ENCODE results near the gene IL5RA.

The IL5RA gene, protein sequence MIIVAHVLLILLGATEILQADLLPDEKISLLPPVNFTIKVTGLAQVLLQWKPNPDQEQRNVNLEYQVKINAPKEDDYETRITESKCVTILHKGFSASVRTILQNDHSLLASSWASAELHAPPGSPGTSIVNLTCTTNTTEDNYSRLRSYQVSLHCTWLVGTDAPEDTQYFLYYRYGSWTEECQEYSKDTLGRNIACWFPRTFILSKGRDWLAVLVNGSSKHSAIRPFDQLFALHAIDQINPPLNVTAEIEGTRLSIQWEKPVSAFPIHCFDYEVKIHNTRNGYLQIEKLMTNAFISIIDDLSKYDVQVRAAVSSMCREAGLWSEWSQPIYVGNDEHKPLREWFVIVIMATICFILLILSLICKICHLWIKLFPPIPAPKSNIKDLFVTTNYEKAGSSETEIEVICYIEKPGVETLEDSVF

DNA sequence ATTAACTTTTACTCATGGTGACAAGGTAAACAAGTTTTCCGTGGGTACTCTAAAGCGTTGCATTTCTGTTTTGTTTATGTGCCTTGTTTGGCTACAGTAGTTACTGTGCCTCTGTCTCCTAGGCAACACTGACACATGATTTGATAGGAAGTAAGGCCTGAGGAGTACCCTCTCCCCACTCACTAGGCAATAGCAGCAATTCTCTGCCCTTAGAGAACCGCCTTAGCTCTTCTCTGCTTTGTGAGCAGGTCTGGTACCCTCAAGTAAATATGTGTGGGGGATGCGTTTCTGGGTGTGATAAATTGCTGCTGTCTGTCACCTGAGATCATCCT, at the start of gene IL5RA:
TSS of gene IL5RA (minus strand) at position 76 of the 332 bp plus-strand sequence. CDS start 5,390 bp downstream, outside the sequence.
- DNase-seq (ENCODE audit: low read depth), result no peak

DNA sequence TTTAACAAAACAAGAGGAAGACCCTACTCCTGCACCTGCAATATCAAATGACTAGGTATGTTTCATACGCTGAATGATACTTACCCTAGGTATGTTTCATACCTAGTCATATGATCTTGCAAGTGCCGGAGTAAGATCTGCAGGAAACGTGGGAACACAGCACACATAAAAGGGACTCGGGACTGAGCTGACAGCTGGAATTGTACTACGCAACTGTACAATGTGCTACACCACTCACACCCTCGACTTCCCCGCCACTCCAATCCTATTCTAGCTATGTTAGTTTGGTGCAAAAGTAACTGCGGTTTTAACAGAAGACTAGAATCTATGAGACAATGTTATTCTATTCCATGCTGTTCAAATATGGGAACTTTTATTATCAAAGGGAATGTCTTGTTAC, 47.3 kb upstream of the IL5RA start:
- no peak for DNase-seq (ENCODE audit: low read depth)

- DNase-seq (ENCODE audit: low read depth), result no peak
Observed at GRCh38 chr3:3154879-3155610, 44.9 kb upstream of the IL5RA start.

- no peak for DNase-seq (ENCODE audit: low read depth)
Observed at GRCh38 chr3:3151513-3151912, 41.3 kb upstream of the IL5RA start.

GRCh38 chr3:3149560-3149959, 39.4 kb upstream of the IL5RA start:
- no peak for DNase-seq (ENCODE audit: low read depth)

- no peak for DNase-seq (ENCODE audit: low read depth)
Observed at GRCh38 chr3:3145831-3146230, 35.7 kb upstream of the IL5RA start.

- no peak for DNase-seq (ENCODE audit: low read depth)
Observed at GRCh38 chr3:3141939-3142338, 31.8 kb upstream of the IL5RA start.

DNA sequence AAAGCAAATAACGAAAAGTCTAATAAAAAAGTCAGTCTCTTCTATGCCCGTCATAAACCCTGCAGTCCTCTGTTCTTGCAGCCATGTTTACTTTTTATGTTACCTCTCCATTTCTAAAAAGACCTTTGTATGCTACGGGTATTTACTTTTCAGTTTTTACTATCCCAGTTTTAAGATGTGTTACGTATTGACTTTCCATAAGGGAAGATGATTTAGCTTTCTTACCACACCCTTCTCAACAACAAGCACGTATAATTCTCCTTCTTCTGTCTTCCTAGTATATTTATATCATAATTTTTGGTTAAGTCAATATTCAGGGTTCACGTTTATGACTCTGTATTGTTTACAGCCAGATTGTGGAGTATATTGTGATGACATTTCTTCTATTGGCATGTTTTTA, 27.4 kb upstream of the IL5RA start:
- no peak for DNase-seq (ENCODE audit: low read depth)

- DNase-seq (ENCODE audit: low read depth), result no peak
Observed at GRCh38 chr3:3134750-3135448, 24.7 kb upstream of the IL5RA start.

DNA sequence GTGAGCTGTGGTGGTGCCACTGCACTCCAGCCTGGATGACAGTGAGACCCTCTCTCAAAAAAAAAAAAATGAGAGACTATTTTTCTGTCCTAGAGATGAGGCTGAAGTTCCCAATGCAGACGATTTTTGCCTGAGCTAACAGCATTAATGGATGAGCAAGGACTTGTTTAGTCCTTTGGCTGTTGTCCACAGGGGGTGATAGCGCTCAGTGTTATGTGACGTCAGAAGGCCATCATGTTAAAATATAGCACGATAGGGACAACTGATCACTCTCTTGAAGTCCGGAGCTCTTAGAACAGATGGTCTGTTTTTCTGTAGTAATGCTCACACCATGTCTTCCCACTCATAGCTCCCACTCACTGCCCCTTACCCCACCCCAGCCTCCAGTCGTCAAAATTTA, 23.3 kb upstream of the IL5RA start:
- no peak for DNase-seq (ENCODE audit: low read depth)

DNA sequence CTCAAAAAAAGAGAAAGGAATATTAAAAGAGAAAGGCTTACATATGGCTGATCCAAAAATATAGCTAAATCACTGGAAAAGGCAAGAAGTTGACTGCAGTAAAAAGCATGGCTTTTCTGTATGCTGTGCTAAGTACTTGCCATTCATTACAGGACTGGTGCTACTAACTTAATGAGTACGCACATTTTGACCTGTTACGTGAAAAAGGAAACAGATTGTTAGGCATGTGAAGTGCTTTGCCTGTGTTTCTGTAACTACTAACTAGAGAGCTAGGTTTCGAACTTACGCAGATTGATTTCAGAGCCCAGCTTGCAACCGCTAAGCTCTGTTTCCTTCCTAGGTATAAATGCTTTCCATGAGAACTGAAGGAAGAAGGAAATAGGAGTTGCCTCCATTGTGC, 19.4 kb upstream of the IL5RA start:
- DNase-seq (ENCODE audit: low read depth), result no peak

- DNase-seq (ENCODE audit: low read depth), result no peak
Observed at GRCh38 chr3:3127432-3128010, 17.3 kb upstream of the IL5RA start.

GRCh38 chr3:3126477-3127431, 16.6 kb upstream of the IL5RA start, which contains the start of gene TRNT1:
Gene TRNT1, plus strand, starts transcription at chr3:3126940. Its CDS starts 2,101 bp downstream, at chr3:3129041.
- DNase-seq (ENCODE audit: low read depth), result peak; percentile 96

DNA sequence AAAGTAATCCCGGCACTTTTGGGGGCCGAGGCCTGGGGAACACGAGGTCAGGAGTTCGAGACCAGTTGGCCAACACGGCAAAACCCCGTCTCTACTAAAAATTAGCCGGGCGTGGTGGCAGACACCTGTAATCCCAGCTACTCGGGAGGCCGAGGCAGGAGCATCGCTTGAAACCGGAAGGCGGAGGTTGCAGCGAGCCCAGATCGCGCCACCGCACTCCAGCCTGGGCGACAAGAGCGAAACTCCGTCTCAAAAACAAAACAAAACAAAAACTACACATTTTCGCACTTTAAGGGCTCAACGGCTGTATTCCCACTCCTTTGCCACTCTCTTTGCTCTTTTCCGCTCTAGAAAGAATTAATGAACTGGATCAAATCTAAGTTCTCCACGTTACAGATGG, 15.8 kb upstream of the IL5RA start:
- DNase-seq (ENCODE audit: low read depth), result no peak

DNA sequence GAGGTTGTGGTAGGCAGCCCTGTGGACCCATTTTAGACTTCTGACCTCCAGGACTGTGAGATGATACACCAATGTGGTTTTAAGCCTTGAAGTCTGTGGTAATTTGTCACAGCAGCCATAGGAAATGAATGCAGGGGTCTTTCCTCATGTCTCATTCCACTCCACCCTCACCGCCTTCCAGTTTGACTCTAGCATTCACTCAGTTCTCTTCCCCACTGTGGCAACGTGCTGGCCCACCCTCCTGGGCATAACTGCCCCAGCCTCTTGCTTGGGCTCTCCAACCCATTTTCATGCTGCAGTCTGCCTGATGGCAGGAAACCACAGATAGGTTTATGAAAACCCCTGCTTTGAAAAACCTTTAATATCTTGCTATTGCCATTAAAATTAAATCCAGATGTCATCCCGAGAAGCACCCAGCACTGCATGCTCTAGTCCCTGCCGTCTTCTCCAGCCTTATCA, 9.2 kb upstream of the IL5RA start:
- no peak for DNase-seq (ENCODE audit: low read depth)

DNA sequence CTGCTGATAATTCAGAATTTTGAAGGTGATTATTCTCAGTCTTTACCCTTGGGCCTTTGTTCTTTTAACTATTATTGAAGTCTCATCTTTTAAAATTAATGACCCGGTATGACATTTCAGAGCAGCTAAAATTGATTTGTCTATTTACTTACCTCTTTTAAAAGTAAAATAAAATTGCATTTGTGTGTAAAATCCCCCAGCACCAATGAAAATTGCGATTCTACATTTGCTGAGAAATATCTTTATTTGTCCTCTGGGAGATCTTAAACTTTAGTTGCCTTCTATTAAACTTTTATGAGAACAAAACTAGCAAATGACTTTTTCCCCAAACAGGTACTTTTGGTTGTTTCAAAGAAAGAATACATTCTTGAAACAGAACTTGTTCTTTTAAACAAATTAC, 7.5 kb upstream of the IL5RA start:
- no peak for DNase-seq (ENCODE audit: low read depth)

DNA sequence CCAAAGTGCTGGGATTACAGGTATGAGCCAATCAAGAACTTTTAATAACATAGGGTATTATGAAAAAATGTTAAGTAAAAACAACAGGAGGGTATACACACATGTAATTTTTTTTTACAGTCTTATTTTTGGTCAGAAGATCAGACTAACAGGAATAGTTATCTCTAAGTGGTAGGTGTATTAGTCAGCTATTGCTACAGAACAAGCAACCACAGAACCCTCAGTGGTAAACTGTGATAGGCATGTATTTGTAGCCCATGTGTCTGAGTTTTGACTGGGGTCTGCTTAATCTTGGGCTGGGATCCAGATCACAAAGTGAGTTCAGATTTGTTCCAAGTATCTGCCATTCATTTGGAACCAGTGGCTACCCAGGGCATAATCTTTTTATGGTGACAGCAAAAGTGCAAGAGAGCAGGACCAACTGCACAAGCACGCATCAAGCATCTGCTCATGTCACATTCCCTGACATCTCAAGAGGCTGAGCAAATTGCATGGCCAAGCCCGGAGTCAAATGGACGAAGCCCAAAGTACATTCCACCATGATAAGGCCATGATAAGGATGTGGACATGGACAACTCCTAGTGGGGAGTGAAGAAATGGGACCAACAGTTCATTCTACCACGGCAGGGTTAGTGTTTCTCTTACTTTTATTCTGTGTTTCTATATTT, 3.0 kb upstream of the IL5RA start:
- no peak for DNase-seq (ENCODE audit: low read depth)

GRCh38 chr3:3110749-3111361, 681 bp upstream of the IL5RA start:
- DNase-seq (ENCODE audit: low read depth), result no peak

- no peak for DNase-seq (ENCODE audit: low read depth)
Observed at GRCh38 chr3:3109407-3110298, 521 bp downstream of the IL5RA start.

All from stimulated activated CD8-positive, alpha-beta memory T cell treated with anti-CD3 and anti-CD28 coated beads, Interleukin-4, amount 100 ng/mL, for 24 hours (primary cell).